Measurements from ENCODE around the gene DONSON. TPM values are rescaled to one million over a fixed set of nuclear protein-coding genes. Genes with fewer than 3 reads are reported as not detected.

The DONSON gene
- total RNA-seq, 1 experiment from 2014 or later = 35.3 TPM

- no peaks in the 10 kb centered on the region for H3K9me3 ChIP-seq (ENCODE audit: control insufficient read depth, low read depth, low read length)
- H3K79me2 ChIP-seq (ENCODE audit: insufficient read depth, low read length) = peaks cover 41% of the 10 kb centered on the region
- H2AFZ ChIP-seq (ENCODE audit: low read length) = peak within 1 kb of the TSS; percentile 53
- no peak for TF ChIP-seq CTCF (conservative IDR thresholded peaks at IDR 0.05)
- H3K14ac ChIP-seq (ENCODE audit: insufficient read depth, low read length) = peak within 1 kb of the TSS; percentile 97
- DNase-seq = peak; percentile 85
- peaks cover 30 to 60% (median 42%) of the 10 kb centered on the region in 3 experiments for H3K36me3 Mint-ChIP-seq (ENCODE audit: insufficient read depth in 1 of 3, low read depth in 3 of 3)
- H3K56ac ChIP-seq (ENCODE audit: insufficient read length, low read depth, low read length) = peak within 1 kb of the TSS; percentile 98
- H3K4me1 ChIP-seq (ENCODE audit: insufficient read depth, low read length) = no peaks in the 10 kb centered on the region
- WGBS (ENCODE audit: extremely low coverage, insufficient read length, low lambda C conversion rate) = no CpG with 5 or more reads among the region's 56 CpGs
- no peaks in the 10 kb centered on the region for H4K20me1 ChIP-seq (ENCODE audit: control insufficient read depth, insufficient read depth, insufficient read length)
- no peaks in the 10 kb centered on the region for H3K27me3 Mint-ChIP-seq (ENCODE audit: low read depth)
- H4K91ac ChIP-seq (ENCODE audit: insufficient read length, low read depth, low read length) = no peak within 1 kb of the TSS
- H3K9me3 Mint-ChIP-seq = no peaks in the 10 kb centered on the region; a peak in 2 of 5 replicates
- no peak within 1 kb of the TSS for H2BK20ac ChIP-seq (ENCODE audit: low read depth, low read length, poor library complexity, severe bottlenecking)
- peak within 1 kb of the TSS; percentile 79 for H2BK120ac ChIP-seq (ENCODE audit: low read depth, low read length, poor library complexity, severe bottlenecking)
- no peaks in the 10 kb centered on the region for H3K23me2 ChIP-seq (ENCODE audit: insufficient read length, low read depth, low read length, poor library complexity, severe bottlenecking)
- H3K18ac ChIP-seq (ENCODE audit: insufficient read length, low read depth, low read length) = peak within 1 kb of the TSS; percentile 99
- H4K5ac ChIP-seq (ENCODE audit: insufficient read length, low read depth, low read length) = peak within 1 kb of the TSS; percentile 79
- H3K4me1 Mint-ChIP-seq = peaks cover 24 to 27% of the 10 kb centered on the region in 2 experiments
- peak within 1 kb of the TSS; percentile 100 for H3K9ac ChIP-seq (ENCODE audit: extremely low read depth, insufficient read length, low read length)
- peak within 1 kb of the TSS; percentile 98 for H3K4me2 ChIP-seq (ENCODE audit: insufficient read depth, insufficient read length, low read length)
- H3K23ac ChIP-seq (ENCODE audit: insufficient read length, low read depth, low read length) = no peak within 1 kb of the TSS
- no peaks in the 10 kb centered on the region for H3K27me3 ChIP-seq (ENCODE audit: insufficient read depth, low read length)
- no peak within 1 kb of the TSS for H2BK12ac ChIP-seq (ENCODE audit: insufficient read length, low read depth, low read length)
- H3K27ac Mint-ChIP-seq = peak within 1 kb of the TSS; percentile 100
- H2BK5ac ChIP-seq (ENCODE audit: insufficient read length, low read length) = peak within 1 kb of the TSS; percentile 91
- H3T11ph ChIP-seq (ENCODE audit: low read length) = peak within 1 kb of the TSS; percentile 81
- H3K4me3 Mint-ChIP-seq = peak within 1 kb of the TSS; percentile 97 to 99
- H3K27ac ChIP-seq (ENCODE audit: insufficient read length, low read depth, low read length) = peak within 1 kb of the TSS; percentile 98
- no peak within 1 kb of the TSS for H4K8ac ChIP-seq (replicated peaks; ENCODE audit: insufficient read length, low read depth, low read length)
- H3K79me1 ChIP-seq (ENCODE audit: insufficient read depth, low read depth, low read length, poor library complexity, severe bottlenecking) = peaks cover 5% of the 10 kb centered on the region
- H2BK15ac ChIP-seq (ENCODE audit: low read depth, low read length) = no peak within 1 kb of the TSS
- peak within 1 kb of the TSS; percentile 7; the same call in 1 of the 2 replicates for H3K4ac ChIP-seq (ENCODE audit: low read depth, low read length)
- no peak within 1 kb of the TSS for H2AK5ac ChIP-seq (ENCODE audit: insufficient read length, low read length)
These were observed 46.5 kb downstream of the DONSON start, which contains the start of gene GART for GRCh38 chr21:33541756-33542639. Gene GART (minus strand): TSS chr21:33542117. CDS start chr21:33539315, 2,802 bp downstream.

Data from H9 (cell line).